Measurements from ENCODE around the gene ZNF264.

ZNF264 gene

DNA sequence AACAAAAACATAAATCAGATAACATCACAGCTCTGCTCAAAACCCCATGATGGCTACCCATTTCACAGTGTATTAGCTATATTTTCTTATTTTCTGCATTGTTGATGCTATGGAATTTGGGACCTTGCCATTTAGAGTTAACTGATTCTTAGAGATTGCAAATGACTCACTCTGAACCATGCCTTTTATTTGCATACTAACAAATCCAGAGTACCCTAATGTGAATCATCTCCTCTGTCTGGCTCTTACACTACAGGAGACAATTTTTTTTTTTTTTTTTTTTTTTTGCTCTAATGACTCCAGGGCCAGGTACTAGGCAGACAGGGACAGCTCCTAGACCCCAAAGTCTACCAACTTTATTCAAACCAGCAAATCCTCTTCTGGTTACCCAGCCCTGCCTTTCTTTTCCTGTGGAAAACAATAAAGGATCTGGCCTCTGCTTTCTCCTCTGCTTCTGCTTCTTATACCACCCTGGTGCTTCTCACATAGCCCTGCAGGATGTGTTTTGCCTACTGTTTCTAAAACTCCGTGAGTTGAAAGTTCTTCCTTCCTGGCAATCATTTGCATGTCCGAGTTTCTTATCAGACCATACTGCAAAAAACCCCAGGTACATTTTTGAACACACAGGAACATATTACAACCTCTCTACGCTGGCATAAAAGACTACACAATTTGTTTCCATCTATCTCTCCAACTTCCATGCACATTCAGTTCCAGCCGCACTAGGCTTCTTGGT is 78.4 kb downstream of the ZNF264 start:
- no peaks in the 10 kb centered on the region for H3K9me3 ChIP-seq (ENCODE audit: insufficient read depth, low read length, severe bottlenecking)
- H3K4me2 ChIP-seq (ENCODE audit: insufficient read depth, low read length) = no peak overlapping the region
- no peak for ATAC-seq (ENCODE audit: insufficient read depth, low read depth)
- H4K20me1 ChIP-seq (ENCODE audit: insufficient read depth, low read length) = no peaks in the 10 kb centered on the region
- H3K27ac ChIP-seq (ENCODE audit: low read length) = no peak overlapping the region
- no peak overlapping the region for H3K9ac ChIP-seq (ENCODE audit: low read depth, low read length)
- TF ChIP-seq, protein P1, sequence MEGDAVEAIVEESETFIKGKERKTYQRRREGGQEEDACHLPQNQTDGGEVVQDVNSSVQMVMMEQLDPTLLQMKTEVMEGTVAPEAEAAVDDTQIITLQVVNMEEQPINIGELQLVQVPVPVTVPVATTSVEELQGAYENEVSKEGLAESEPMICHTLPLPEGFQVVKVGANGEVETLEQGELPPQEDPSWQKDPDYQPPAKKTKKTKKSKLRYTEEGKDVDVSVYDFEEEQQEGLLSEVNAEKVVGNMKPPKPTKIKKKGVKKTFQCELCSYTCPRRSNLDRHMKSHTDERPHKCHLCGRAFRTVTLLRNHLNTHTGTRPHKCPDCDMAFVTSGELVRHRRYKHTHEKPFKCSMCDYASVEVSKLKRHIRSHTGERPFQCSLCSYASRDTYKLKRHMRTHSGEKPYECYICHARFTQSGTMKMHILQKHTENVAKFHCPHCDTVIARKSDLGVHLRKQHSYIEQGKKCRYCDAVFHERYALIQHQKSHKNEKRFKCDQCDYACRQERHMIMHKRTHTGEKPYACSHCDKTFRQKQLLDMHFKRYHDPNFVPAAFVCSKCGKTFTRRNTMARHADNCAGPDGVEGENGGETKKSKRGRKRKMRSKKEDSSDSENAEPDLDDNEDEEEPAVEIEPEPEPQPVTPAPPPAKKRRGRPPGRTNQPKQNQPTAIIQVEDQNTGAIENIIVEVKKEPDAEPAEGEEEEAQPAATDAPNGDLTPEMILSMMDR (IDR thresholded peaks at IDR 0.05; ENCODE audit: borderline replicate concordance, extremely low read depth, low read length, poor library complexity, severe bottlenecking) = no peak
- TF ChIP-seq EZH2 (IDR thresholded peaks at IDR 0.05; ENCODE audit: borderline replicate concordance, low read depth, low read length, severe bottlenecking) = no peak
- H3K79me2 ChIP-seq (ENCODE audit: insufficient read depth, low read length) = no peaks in the 10 kb centered on the region
- H3K27me3 ChIP-seq (ENCODE audit: insufficient read depth, low read length, poor library complexity) = no peaks in the 10 kb centered on the region
- no peak overlapping the region for H3K4me3 ChIP-seq (ENCODE audit: low read depth in 1 of 2, low read length in 2 of 2)
- no peak for DNase-seq
- H2AFZ ChIP-seq (ENCODE audit: low read depth, low read length) = no peak overlapping the region
- peaks cover 14% of the 10 kb centered on the region; the same call in 1 of the 2 replicates for H3K36me3 ChIP-seq (ENCODE audit: insufficient read depth, low read length)
- no peaks in the 10 kb centered on the region for H3K4me1 ChIP-seq (ENCODE audit: insufficient read depth, low read length)

DNA sequence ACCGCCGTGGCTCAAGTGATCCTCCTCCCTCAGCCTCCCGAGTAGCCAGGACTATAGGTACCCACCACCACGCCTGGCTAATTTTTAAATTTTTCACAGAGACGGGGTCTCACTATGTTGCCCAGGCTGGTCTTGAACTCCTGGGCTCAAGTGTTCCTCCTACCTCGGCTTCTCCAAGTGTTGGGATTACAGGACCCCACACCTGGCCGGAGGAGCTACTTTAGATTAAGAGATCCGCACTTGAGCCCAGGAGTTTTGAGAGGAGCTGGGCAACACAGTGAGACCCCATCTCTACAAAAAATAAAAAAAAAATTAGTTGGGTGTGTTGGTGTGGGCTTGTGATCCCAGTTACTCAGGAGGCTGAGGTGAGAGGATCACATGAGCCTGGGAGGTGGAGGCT is 80.0 kb downstream of the ZNF264 start:
- Histone ChIP-seq H3K27me3 (ENCODE audit: insufficient read depth, low read length, poor library complexity) (no peaks in the 10 kb centered on the region), H3K9ac (ENCODE audit: low read depth, low read length) (no peak overlapping the region), H3K9me3 (ENCODE audit: insufficient read depth, low read length, severe bottlenecking) (no peaks in the 10 kb centered on the region), H4K20me1 (ENCODE audit: insufficient read depth, low read length) (no peaks in the 10 kb centered on the region), H3K36me3 (ENCODE audit: insufficient read depth, low read length) (peaks cover 23% of the 10 kb centered on the region; the same call in 1 of the 2 replicates), H3K4me2 (ENCODE audit: insufficient read depth, low read length) (no peak overlapping the region), H3K79me2 (ENCODE audit: insufficient read depth, low read length) (no peaks in the 10 kb centered on the region), H3K4me1 (ENCODE audit: insufficient read depth, low read length) (no peaks in the 10 kb centered on the region), H2AFZ (ENCODE audit: low read depth, low read length) (no peak overlapping the region), H3K4me3 (ENCODE audit: low read depth in 1 of 2, low read length in 2 of 2) (no peak overlapping the region), H3K27ac (ENCODE audit: low read length) (no peak overlapping the region)
- DNase-seq (no peak), ATAC-seq (ENCODE audit: insufficient read depth, low read depth) (no peak)
- TF ChIP-seq EZH2 (IDR thresholded peaks at IDR 0.05; ENCODE audit: borderline replicate concordance, low read depth, low read length, severe bottlenecking) = no peak
- TF ChIP-seq, protein P1 (IDR thresholded peaks at IDR 0.05; ENCODE audit: borderline replicate concordance, extremely low read depth, low read length, poor library complexity, severe bottlenecking) = no peak

All from DND-41 (cell line).